T-helper 17 cell (primary cell): ENCODE measurements around the gene LHFPL3. TPM values are rescaled to one million over a fixed set of nuclear protein-coding genes. Genes with fewer than 3 reads are reported as not detected.
A peak's percentile ranks its signal among the peaks of the same experiment; 100 is the strongest.

Experiments
- ATAC-seq: fragments of 150-1000 bp; cut with Tn5 transposase; 2 replicates; pipeline ENCODE4 v1.10.0; 2021; ENCODE audit warnings: mild to moderate bottlenecking, moderate library complexity
- DNase-seq, 3 donors: peaks; one replicate each; pipeline versions ENCODE4 v3.0.0 to v3.0.0-alpha.2; 2020 to 2021
- H3K9me3 ChIP-seq: one replicate; pipeline ENCODE4 v1.7.0; 2013; ENCODE audit warnings: low read length, mild to moderate bottlenecking; ENCODE audit not compliant: control insufficient read depth, poor library complexity, severe bottlenecking
- H3K27ac Mint-ChIP-seq: one replicate; pipeline ENCODE4 v1.8.0; 2022; ENCODE audit warnings: mild to moderate bottlenecking, moderate library complexity, mixed read lengths
- H3K27me3 Mint-ChIP-seq: one replicate; pipeline ENCODE4 v1.8.0; 2022; ENCODE audit warnings: mixed read lengths
- H3K36me3 Mint-ChIP-seq: one replicate; pipeline ENCODE4 v1.8.0; 2022; ENCODE audit warnings: low read depth, mixed read lengths
- H3K4me1 Mint-ChIP-seq: one replicate; pipeline ENCODE4 v1.8.0; 2022; ENCODE audit warnings: mild to moderate bottlenecking, mixed read lengths
- H3K4me3 Mint-ChIP-seq: one replicate; pipeline ENCODE4 v1.8.0; 2022; ENCODE audit warnings: mild to moderate bottlenecking, moderate library complexity, mixed read lengths
- total RNA-seq, 4 donors: library from RNA in 2 of 4; stranded (reverse) in 2 of 4; gene quantifications; one replicate each; pipeline ENCODE4 v1.2.3 and lab custom pipeline; 2022 to 2026

The LHFPL3 gene
- total RNA-seq, 2 donors from 2014 or later, result not detected

DNA sequence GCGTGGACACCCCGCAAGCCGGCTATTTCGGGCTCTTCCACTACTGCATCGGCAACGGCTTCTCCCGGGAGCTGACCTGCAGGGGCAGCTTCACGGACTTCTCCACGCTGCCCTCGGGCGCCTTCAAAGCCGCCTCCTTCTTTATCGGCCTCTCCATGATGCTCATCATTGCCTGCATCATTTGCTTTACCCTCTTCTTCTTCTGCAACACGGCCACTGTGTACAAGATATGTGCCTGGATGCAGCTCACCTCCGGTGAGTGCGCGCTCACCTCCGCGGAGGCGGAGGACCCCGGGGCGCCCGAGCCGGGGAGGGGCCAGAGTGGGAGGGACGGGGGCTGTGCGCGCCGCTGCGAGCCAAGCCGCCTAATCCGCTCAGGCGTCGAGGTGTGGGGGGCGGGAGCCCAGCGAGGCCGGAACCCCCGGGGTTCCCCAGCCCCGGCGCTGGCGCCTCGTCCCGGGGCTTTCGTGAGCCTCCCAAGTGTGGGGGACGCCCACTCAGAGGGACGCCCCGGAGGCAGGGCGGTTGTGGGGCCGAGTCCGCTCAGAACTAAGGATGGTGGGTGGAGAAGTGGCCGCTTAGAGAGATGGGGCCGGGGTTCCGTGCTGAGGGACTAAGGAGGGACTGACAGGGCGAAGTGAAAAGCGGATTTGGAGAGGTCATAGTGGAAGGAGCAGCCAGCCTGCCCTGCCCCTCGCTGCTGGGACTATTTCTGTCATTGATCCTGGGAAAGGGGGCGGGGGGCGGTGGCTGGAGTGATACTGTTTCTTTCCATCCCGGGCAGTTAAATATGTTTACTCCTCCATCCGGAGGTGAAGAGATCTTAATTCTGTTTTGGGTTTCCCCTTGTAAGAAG, 795 bp downstream of the LHFPL3 start:
- Mint-ChIP-seq H3K4me3 (peak overlapping the region; percentile 60), H3K4me1 (peaks cover 9% of the 10 kb centered on the region), H3K27me3 (peaks cover 64% of the 10 kb centered on the region), H3K36me3 (no peaks in the 10 kb centered on the region), H3K27ac (no peak overlapping the region)
- ATAC-seq, result no peak
- no peak for DNase-seq
- no peaks in the 10 kb centered on the region for H3K9me3 ChIP-seq

DNA sequence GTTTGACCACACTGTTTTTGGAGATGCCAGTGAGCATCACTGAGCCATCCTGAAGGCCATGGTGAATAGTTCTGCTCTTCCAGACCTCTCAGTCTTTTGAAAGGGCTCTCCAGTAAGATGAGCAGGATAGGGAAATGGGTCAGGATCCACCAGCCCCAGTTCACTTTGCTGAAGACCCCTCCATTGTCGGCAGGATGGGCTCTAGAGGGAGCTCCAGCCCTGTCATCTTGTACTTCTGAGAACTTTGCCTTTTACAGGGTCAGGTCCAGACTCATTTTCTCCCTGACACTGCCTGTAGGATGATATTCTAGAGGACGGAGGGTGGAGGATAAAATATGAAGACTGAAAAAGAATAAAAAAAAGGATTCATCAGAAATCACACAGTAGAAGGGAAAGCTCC, 13.1 kb downstream of the LHFPL3 start:
- H3K4me3 Mint-ChIP-seq, result no peak overlapping the region
- H3K36me3 Mint-ChIP-seq, result no peaks in the 10 kb centered on the region
- ATAC-seq (no peak), DNase-seq (no peak)
- no peaks in the 10 kb centered on the region for H3K9me3 ChIP-seq
- no peaks in the 10 kb centered on the region for H3K27me3 Mint-ChIP-seq
- H3K27ac Mint-ChIP-seq, result no peak overlapping the region
- no peaks in the 10 kb centered on the region for H3K4me1 Mint-ChIP-seq

DNA sequence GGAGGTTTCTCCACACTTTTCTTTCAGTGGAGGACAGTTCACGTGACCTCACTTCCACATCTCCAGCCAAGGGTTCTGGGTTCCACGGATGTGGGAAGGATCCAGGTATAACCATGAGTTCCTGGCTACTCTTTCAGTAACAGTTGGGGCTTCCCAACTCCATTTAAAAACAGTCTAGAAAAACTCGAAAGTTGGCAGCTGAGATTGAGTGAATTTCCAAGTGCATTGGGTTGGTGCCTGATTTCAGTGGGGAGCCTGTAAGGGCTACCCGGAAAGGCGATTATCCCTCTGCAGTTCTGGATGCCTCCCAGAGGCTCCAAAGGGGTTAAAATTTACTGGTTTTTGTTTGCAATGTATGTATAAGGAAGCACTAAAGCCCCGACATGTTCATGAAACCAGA, 24.3 kb downstream of the LHFPL3 start:
- no peak for DNase-seq
- Mint-ChIP-seq H3K27ac (no peak overlapping the region), H3K4me3 (no peak overlapping the region), H3K27me3 (peaks cover 15% of the 10 kb centered on the region), H3K4me1 (no peaks in the 10 kb centered on the region), H3K36me3 (no peaks in the 10 kb centered on the region)
- ATAC-seq, result no peak
- H3K9me3 ChIP-seq, result no peaks in the 10 kb centered on the region

DNA sequence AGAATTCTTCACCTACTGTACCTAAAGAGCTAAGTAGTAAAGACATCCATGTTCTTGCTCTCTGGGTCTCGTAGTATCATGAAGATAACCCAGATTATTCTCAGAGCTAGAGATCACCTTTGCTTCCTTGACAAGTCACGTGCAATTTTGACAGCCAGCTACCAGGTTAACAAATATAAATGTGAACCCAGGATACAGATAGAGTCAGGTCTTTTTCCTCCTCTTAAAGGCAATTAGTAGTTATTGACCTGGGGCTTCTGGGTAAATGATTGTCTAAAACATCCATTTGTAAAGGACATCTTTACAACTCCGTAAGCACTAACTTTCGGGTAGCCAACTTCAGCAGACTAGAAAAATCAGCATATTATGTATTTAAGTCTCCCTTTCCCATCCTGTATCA, 28.8 kb downstream of the LHFPL3 start:
- Mint-ChIP-seq H3K36me3 (no peaks in the 10 kb centered on the region), H3K4me1 (no peaks in the 10 kb centered on the region), H3K27ac (no peak overlapping the region), H3K27me3 (peaks cover 24% of the 10 kb centered on the region), H3K4me3 (no peak overlapping the region)
- H3K9me3 ChIP-seq, result no peaks in the 10 kb centered on the region
- DNase-seq (no peak), ATAC-seq (no peak)

DNA sequence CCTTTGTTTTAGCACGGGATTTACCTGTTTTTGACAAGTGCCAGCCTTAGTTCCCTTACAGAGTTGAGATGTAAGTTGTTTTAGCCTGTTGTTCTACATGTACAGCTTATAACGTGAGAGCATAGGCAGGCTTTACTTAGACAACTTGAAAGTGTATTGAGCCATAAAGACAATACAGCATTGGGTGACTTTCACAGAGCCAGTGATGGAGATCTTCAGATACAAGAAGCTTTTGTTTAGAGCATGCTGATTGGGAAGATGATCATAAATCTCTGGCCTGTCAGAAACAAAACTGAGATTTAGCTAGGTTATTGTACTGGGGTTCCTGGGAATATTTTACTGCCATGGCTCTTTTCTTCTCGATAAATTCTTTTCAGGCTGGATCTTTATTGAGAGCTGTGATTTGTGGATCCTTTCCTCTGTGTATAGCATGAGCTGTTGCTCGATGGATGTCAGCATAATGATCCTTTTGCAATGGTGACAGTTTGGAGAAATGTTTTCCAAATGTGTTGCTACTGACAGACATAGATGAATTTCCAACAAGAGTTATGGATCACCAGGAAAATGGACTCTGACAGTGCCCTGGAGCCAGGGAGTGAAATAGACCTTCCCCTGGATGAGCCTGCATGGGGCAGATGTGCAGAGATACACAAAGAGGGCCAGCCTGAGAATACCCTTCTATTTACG, 30.2 kb downstream of the LHFPL3 start:
- Mint-ChIP-seq H3K36me3 (no peaks in the 10 kb centered on the region), H3K4me1 (no peaks in the 10 kb centered on the region), H3K27me3 (peaks cover 26% of the 10 kb centered on the region), H3K27ac (no peak overlapping the region), H3K4me3 (no peak overlapping the region)
- ATAC-seq (no peak), DNase-seq (no peak)
- no peaks in the 10 kb centered on the region for H3K9me3 ChIP-seq

DNA sequence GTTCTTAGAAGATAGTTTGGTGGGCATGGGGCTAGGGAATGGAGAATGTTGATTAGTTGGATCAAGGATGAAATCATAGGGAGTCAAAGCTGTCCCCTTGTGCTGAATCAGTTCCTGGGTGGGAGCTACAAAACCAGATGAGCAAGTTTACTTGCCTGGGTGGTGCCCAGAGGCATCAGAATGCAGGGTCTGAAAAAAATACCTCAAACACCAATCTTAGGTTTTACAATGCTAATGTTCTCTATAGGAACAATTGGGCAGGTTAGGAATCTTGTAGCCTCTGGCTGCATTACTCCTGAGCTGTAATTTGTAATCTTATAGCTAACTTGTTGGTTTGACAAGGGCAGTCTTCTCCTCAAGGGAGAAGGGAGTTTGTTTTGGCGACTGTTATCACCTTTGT, 34.4 kb downstream of the LHFPL3 start:
- no peaks in the 10 kb centered on the region for H3K36me3 Mint-ChIP-seq
- H3K27ac Mint-ChIP-seq, result no peak overlapping the region
- H3K27me3 Mint-ChIP-seq, result peaks cover 15% of the 10 kb centered on the region
- no peaks in the 10 kb centered on the region for H3K4me1 Mint-ChIP-seq
- H3K4me3 Mint-ChIP-seq, result no peak overlapping the region
- H3K9me3 ChIP-seq, result no peaks in the 10 kb centered on the region
- ATAC-seq (no peak), DNase-seq (no peak)

DNA sequence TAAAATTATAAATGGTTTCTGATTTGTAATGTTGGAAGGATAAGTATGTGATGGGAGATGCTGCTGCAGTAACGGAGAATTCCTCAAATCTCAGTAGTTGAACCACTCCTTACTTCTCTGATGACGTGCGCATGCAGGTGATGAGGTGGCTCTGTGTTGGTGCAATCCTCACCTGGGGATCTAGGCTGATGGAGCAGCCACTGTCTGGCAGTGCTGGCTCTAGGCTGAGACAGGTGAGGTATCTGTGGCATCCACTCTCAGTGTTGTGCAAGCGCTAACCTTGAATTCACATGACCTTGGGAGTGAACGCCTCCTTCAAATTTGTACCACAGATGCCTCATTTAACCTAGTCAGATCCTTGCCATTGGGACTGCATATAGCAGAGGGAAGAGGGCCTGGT, 35.0 kb downstream of the LHFPL3 start:
- no peaks in the 10 kb centered on the region for H3K4me1 Mint-ChIP-seq
- H3K4me3 Mint-ChIP-seq, result no peak overlapping the region
- H3K9me3 ChIP-seq, result no peaks in the 10 kb centered on the region
- DNase-seq (no peak), ATAC-seq (no peak)
- H3K27ac Mint-ChIP-seq, result no peak overlapping the region
- no peaks in the 10 kb centered on the region for H3K36me3 Mint-ChIP-seq
- peaks cover 15% of the 10 kb centered on the region for H3K27me3 Mint-ChIP-seq

DNA sequence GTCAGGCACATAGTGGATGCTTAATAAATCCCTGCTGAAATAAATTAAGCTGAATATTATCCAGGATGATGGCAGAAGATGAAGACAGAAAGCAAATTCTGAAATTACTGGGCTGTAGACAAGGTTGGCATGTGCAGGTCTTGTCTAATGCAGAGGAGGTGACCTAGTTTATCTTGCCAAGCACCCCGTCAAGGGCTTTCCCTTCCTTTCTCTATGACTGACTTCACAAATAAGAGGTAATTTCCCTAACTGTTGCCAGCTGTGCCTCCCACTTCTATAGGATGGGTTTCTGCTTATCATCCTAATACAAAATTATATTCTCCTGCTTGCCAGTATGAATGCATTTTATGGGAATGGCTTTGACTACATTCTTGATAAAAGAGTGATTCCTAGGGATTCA, 38.0 kb downstream of the LHFPL3 start:
- H3K27ac Mint-ChIP-seq, result no peak overlapping the region
- peaks cover 16% of the 10 kb centered on the region for H3K27me3 Mint-ChIP-seq
- no peaks in the 10 kb centered on the region for H3K36me3 Mint-ChIP-seq
- H3K4me1 Mint-ChIP-seq, result no peaks in the 10 kb centered on the region
- no peak overlapping the region for H3K4me3 Mint-ChIP-seq
- DNase-seq, result no peak
- ATAC-seq, result no peak
- H3K9me3 ChIP-seq, result no peaks in the 10 kb centered on the region

DNA sequence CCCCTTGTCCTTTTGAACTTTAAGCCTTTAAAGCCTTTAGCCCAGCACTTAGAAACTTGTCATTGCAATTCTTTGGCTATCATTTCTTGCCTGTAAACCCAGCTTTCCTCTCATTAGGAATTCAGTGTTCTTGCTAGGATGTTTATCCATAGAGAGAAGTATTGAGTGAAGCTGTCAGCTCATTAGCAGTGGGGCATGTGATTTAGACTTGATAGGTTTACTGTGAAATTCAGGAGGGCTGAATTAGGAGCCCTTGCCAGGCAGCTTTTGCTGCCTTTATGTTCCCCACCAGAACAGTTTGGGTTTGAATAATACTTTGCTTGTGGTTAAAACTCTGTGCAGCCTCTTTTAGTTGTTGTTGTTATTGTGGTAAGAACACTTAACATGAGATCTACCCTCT, 39.5 kb downstream of the LHFPL3 start:
- H3K36me3 Mint-ChIP-seq, result no peaks in the 10 kb centered on the region
- no peak overlapping the region for H3K4me3 Mint-ChIP-seq
- no peaks in the 10 kb centered on the region for H3K4me1 Mint-ChIP-seq

DNA sequence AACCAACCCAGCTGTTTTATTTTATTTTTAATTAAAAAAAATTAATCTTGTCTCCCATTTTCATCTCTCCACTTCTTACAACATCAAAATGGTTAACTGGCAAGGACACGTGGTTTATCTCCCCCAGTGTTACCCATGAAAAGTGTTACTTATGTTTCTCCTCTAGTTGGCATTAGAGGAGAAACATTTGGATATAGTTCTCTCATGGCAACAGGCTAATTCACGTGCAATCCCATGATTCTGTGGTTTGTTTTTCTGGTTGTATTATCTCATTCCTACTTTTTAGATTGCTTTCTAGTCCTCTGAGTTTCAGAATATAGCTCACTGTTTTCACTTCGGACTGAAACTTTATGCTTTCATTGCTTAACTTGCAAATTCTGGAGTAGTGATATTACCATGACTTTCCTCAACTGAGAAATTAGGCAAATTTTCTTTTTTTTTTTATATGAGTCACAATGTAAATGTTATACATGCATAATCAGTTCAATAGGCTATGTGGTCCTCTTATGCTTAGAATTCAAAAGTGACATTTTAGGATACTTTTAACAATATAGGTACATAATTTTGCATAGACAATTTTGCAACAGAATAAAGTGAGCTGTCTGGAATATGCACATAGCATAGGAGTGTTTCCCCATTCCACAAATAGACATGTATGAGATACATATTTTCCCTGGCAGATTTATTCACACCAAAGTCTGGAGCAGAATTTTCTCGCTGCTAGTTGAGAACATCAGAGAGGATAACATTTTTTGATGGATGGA, 43.0 kb downstream of the LHFPL3 start:
- DNase-seq (no peak), ATAC-seq (no peak)
- no peaks in the 10 kb centered on the region for H3K36me3 Mint-ChIP-seq
- H3K4me1 Mint-ChIP-seq, result no peaks in the 10 kb centered on the region
- no peak overlapping the region for H3K27ac Mint-ChIP-seq
- peaks cover 15% of the 10 kb centered on the region for H3K27me3 Mint-ChIP-seq
- H3K9me3 ChIP-seq, result no peaks in the 10 kb centered on the region
- H3K4me3 Mint-ChIP-seq, result no peak overlapping the region

More for the DNA sequence above, 39.5 kb downstream of the LHFPL3 start:
- H3K27me3 Mint-ChIP-seq, result peaks cover 15% of the 10 kb centered on the region
- DNase-seq (no peak), ATAC-seq (no peak)
- no peak overlapping the region for H3K27ac Mint-ChIP-seq
- H3K9me3 ChIP-seq, result no peaks in the 10 kb centered on the region

DNA sequence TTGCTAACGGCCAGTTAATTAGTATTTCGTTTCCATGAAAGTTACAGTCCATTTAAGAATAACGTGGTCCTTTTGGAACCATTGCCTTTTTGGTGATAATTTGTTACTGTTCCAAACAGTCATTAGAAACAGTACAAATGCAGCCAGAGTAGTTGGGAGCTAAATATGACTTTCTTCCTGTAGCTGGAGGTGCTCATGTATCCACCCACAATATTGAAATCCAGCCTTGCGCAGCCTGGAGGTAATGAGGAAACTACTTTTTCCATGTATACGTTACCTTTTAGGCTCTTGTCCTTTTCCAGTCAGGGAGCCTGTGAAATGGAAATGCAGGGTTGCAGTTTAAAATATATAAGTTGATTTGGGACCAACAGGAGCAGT, 43.6 kb downstream of the LHFPL3 start:
- DNase-seq, result no peak
- no peak for ATAC-seq
- no peak overlapping the region for H3K4me3 Mint-ChIP-seq
- H3K9me3 ChIP-seq, result no peaks in the 10 kb centered on the region
- H3K36me3 Mint-ChIP-seq, result no peaks in the 10 kb centered on the region
- no peak overlapping the region for H3K27ac Mint-ChIP-seq
- peaks cover 15% of the 10 kb centered on the region for H3K27me3 Mint-ChIP-seq
- H3K4me1 Mint-ChIP-seq, result no peaks in the 10 kb centered on the region

DNA sequence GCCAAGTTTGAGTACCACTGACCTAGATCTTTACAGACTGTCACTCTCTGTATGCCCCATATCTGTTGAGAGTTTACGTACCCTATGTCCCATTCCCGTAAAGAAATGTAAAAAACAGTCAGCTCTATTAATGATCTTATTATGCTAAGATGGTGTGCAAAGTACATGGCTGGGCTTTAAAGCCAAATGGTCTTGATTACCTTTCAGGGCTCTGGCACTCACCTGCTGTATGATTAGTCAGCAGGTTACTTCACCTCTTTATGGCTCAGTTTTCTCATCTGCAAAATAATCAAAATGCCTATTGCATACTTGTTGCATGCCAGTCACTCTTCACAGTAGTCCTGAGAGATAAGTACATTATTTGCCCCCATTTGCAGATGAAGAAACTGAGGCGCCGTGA, 54.2 kb downstream of the LHFPL3 start:
- Mint-ChIP-seq H3K4me1 (no peaks in the 10 kb centered on the region), H3K4me3 (no peak overlapping the region)

DNA sequence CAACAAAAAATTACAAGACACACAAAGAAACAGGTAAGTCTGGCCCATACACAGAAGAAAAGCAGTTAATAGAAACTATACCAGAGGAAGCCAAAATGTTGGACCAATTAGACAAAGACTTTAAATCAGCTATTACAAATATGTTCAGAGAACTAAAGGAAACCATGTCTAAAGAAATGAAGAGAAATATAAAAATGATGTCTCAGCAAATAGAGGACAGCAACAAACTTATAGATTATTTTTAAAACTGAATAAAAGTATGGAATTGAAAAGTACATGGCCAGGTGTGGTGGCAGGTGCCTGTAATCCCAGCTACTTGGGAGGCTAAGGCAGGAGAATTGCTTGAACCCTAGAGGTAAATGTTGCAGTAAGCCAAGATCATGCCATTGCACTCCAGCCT, 58.5 kb downstream of the LHFPL3 start:
- Mint-ChIP-seq H3K27me3 (no peaks in the 10 kb centered on the region), H3K4me1 (no peaks in the 10 kb centered on the region), H3K36me3 (no peaks in the 10 kb centered on the region), H3K4me3 (no peak overlapping the region), H3K27ac (no peak overlapping the region)
- ATAC-seq (no peak), DNase-seq (no peak)
- no peaks in the 10 kb centered on the region for H3K9me3 ChIP-seq

More for the DNA sequence above, 54.2 kb downstream of the LHFPL3 start:
- H3K9me3 ChIP-seq, result no peaks in the 10 kb centered on the region
- DNase-seq (no peak), ATAC-seq (no peak)
- no peaks in the 10 kb centered on the region for H3K36me3 Mint-ChIP-seq
- H3K27me3 Mint-ChIP-seq, result peaks cover 10% of the 10 kb centered on the region
- H3K27ac Mint-ChIP-seq, result no peak overlapping the region
